Spleen (tissue), 11 donors: ENCODE measurements around the gene GPRC5B. TPM values are rescaled to one million over a fixed set of nuclear protein-coding genes. Genes with fewer than 3 reads are reported as not detected.

ENCODE experiments used
- DNase-seq: peaks from one replicate; pipeline ENCODE4 v3.0.0-alpha.2; 2020
- H3K27ac ChIP-seq, 8 donors: fragments of 200-600 bp; sonication (generic) in 7 of 8; 1 replicate in 4 of 8; 2 replicates in 4 of 8; pipeline versions ENCODE4 v1.5.0 to v1.8.0; 2016 to 2021; ENCODE audit warnings: inconsistent platforms in 4 of 8, mild to moderate bottlenecking in 4 of 8, moderate library complexity in 1 of 8
- H3K27me3 ChIP-seq, 7 donors: fragments of 200-600 bp; sonication (generic) in 6 of 7; replicated peaks in 1 of 7; 1 replicate in 4 of 7; 2 replicates in 3 of 7; pipeline versions ENCODE4 v1.5.0 to v1.8.0; 2016 to 2021; ENCODE audit warnings: inconsistent platforms in 3 of 7, mild to moderate bottlenecking in 1 of 7
- H3K36me3 ChIP-seq, 6 donors: fragments of 200-600 bp; sonication (generic) in 5 of 6; 1 replicate in 4 of 6; 2 replicates in 2 of 6; pipeline versions ENCODE4 v1.5.0 to v1.8.0; 2016 to 2021; ENCODE audit warnings: inconsistent platforms in 2 of 6
- H3K4me1 ChIP-seq, 6 donors: fragments of 200-600 bp; sonication (generic) in 5 of 6; 1 replicate in 3 of 6; 2 replicates in 3 of 6; pipeline versions ENCODE4 v1.5.0 to v1.8.0; 2016 to 2021; ENCODE audit warnings: inconsistent platforms in 3 of 6
- H3K4me3 ChIP-seq, 8 donors: fragments of 200-600 bp; sonication (generic) in 7 of 8; 1 replicate in 4 of 8; 2 replicates in 4 of 8; pipeline versions ENCODE4 v1.5.0 to v1.8.0; 2016 to 2021; ENCODE audit warnings: inconsistent platforms in 4 of 8, mild to moderate bottlenecking in 4 of 8, moderate library complexity in 2 of 8
- H3K9me3 ChIP-seq, 8 donors: fragments of 200-600 bp; sonication (generic) in 7 of 8; 1 replicate in 4 of 8; 2 replicates in 4 of 8; pipeline versions ENCODE4 v1.5.0 to v1.8.0; 2016 to 2021; ENCODE audit warnings: inconsistent platforms in 4 of 8
- POLR2A ChIP-seq, 3 donors: fragments of 450-650 bp; IDR thresholded peaks; one replicate each; pipeline ENCODE4 v1.5.1; 2017; ENCODE audit warnings: antibody characterized with exemption in 3 of 3, mild to moderate bottlenecking in 1 of 3
- POLR2AphosphoS5 ChIP-seq, 3 donors: sonication (generic); formaldehyde crosslinking; IDR thresholded peaks; one replicate each; pipeline ENCODE4 v1.5.1; 2017; ENCODE audit warnings: antibody characterized with exemption in 3 of 3
- WGBS, 5 donors: extraction: QIAGEN DNeasy Blood & Tissue Kit in 3 of 5; methylation state at CpG; one replicate each; pipeline versions ENCODE4 v1.1.5 to v1.1.7; 2013 to 2018; 5-methylcytosine and 5-hydroxymethylcytosine counted together
- intact Hi-C: fragments of 100-400 bp; cut with DNase I; formaldehyde crosslinking; loops from one replicate; pipeline ENCODE4 v1.15.0; 2023; ENCODE audit warnings: low total_unique reads
- polyA plus RNA-seq, 3 donors: library from polyadenylated mRNA; stranded (reverse); fragments of 200-250 nt; gene quantifications; one replicate each; pipeline ENCODE4 v1.2.1, GENCODE V29; 2013
- total RNA-seq, 7 donors: library from RNA; depleted of rRNA in 3 of 7; stranded (reverse); fragments of >200 nt in 3 of 7; fragmentation: NEBNext Ultra II Directional in 4 of 7; extraction: Animal tissue kit (Norgen Biotek cat#: 25700) in 4 of 7; gene quantifications; one replicate each; pipeline versions ENCODE4 v1.1.0 to v1.2.1, GENCODE V29; 2016 to 2021
- TF ChIP-seq, protein P1 (sequence below), 11 experiments: fragments of 200-600 bp in 7 of 11; fragments of 450-650 bp in 4 of 11; sonication (generic) in 4 of 11; IDR thresholded peaks in 8 of 11; conservative IDR thresholded peaks in 3 of 11; 1 replicate in 7 of 11; 2 replicates in 4 of 11; pipeline versions ENCODE4 v1.4.0 to v1.8.0; 2016 to 2021; ENCODE audit warnings: antibody characterized with exemption in 11 of 11, inconsistent platforms in 4 of 11, mild to moderate bottlenecking in 1 of 11
- donor health status: healthy with polysubstance abuse.
- donor health status: DM: no; HTN: no; CAD: no; lungs with moderate emphysema.
- donor health status: DM: no; HTN: no; CAD: no.
- donor health status: Bipolar disorder and iron deficiency.
- donor health status: healthy.
- donor health status: DM: no; HTN: no; CAD: no.
- donor health status: DM: yes; HTN: yes; CAD: no.

The GPRC5B gene
- total and polyA plus RNA-seq, 10 donors: 4.0 to 8.6 (median 6.5) TPM

DNA sequence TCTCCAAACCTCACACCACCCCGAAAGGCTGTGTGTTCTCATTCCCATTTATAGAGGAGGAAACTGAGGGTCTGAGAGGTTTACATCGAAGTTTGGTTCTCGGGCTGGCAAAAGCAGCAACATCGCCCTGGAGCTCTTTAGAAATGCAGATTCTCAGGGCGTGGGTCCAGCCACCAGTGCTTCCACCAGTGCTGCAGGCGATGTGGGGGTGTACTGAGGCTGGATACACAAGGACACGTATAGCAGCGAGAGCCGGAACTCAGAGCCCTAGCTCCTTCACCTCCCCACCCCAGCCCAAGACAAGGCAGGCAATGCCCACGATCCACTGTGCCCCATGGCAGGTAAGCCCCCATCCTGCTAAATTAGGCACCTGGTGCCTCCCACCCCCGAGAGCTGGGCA is 5.9 kb downstream of the GPRC5B start:
- DNase-seq: no peak
- no peaks in the 10 kb centered on the region for H3K36me3 ChIP-seq
- H3K4me1 ChIP-seq: peaks cover 4 to 10% (median 7%) of the 10 kb centered on the region in 6 donors
- intact Hi-C loops: no loop called here
- no peaks in the 10 kb centered on the region for H3K9me3 ChIP-seq
- peaks cover 0 to 39% (median 10%) of the 10 kb centered on the region in 7 donors for H3K27me3 ChIP-seq
- no peak overlapping the region for H3K4me3 ChIP-seq
- 88 to 95% (median 91%) methylated on average over 7 to 11 of the region's 11 CpGs for WGBS, 5 donors
- H3K27ac ChIP-seq: no peak overlapping the region
- TF ChIP-seq, protein P1, sequence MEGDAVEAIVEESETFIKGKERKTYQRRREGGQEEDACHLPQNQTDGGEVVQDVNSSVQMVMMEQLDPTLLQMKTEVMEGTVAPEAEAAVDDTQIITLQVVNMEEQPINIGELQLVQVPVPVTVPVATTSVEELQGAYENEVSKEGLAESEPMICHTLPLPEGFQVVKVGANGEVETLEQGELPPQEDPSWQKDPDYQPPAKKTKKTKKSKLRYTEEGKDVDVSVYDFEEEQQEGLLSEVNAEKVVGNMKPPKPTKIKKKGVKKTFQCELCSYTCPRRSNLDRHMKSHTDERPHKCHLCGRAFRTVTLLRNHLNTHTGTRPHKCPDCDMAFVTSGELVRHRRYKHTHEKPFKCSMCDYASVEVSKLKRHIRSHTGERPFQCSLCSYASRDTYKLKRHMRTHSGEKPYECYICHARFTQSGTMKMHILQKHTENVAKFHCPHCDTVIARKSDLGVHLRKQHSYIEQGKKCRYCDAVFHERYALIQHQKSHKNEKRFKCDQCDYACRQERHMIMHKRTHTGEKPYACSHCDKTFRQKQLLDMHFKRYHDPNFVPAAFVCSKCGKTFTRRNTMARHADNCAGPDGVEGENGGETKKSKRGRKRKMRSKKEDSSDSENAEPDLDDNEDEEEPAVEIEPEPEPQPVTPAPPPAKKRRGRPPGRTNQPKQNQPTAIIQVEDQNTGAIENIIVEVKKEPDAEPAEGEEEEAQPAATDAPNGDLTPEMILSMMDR (IDR thresholded peaks at IDR 0.05 in 8 of 11, conservative IDR thresholded peaks at IDR 0.05 in 3 of 11): no peak
- TF ChIP-seq POLR2A (IDR thresholded peaks at IDR 0.05) (no peak), POLR2AphosphoS5 (IDR thresholded peaks at IDR 0.05) (no peak)

DNA sequence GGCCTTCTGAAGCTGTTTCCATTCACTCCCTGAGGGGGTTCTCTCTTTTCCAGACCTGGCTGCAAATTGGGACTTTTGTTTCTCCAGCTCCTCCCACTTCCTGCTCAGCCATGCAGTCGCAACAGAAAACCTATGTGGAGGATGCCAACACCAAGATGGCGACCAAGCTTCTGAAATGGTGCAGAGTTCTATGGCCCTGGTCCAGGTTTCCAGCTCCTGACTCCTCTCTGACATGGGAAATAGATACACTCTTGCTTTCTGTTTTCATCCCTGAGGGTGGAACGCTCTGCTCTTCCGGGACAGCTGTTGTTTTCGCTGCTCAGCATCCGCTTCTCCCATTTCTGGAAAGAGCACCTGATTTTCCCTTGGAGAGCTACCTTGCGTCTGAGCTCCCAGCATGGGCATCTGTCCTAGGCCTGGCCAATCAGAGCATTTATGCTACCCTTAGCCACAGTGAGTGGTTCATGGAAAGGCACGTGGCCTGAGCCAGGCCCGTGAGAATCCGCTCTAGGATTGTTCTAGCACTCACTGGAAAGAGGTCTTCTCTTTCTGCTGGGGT is 8.1 kb downstream of the GPRC5B start:
- peaks cover 0 to 22% (median 0%) of the 10 kb centered on the region in 7 donors for H3K27me3 ChIP-seq
- WGBS, 5 donors: 81 to 92% (median 89%) methylated on average over 9 to 10 of the region's 10 CpGs

DNA sequence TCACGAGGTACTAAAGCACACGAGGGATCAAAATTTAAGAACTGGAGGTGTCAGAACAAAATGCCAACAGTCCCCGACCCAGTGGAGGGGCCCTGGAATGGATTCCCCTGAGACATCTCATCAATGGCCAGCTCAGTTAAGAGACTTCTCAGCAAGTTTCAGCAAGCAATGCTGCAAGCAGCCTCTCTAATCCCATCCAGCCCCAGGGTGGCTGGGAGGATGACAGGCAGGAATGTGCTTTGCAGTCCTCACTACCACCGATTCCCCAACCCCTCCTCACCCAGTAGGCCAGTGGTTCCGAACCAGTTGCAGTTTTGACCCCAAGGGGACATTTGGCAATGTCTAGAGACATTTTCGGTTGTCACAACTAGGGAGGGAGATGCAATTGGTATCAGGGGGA is 8.7 kb downstream of the GPRC5B start:
- Histone ChIP-seq H3K4me1 (no peaks in the 10 kb centered on the region), H3K27ac (no peak overlapping the region), H3K36me3 (no peaks in the 10 kb centered on the region), H3K9me3 (no peaks in the 10 kb centered on the region), H3K27me3 (peaks cover 0 to 15% (median 0%) of the 10 kb centered on the region in 7 donors), H3K4me3 (no peak overlapping the region)
- intact Hi-C loops: no loop called here
- DNase-seq: no peak
- WGBS, 5 donors: 81 to 91% (median 88%) methylated on average over 6 of the region's 6 CpGs
- TF ChIP-seq, protein P1 (IDR thresholded peaks at IDR 0.05 in 8 of 11, conservative IDR thresholded peaks at IDR 0.05 in 3 of 11): no peak
- no peak for TF ChIP-seq POLR2AphosphoS5 (IDR thresholded peaks at IDR 0.05)
- TF ChIP-seq POLR2A (IDR thresholded peaks at IDR 0.05): no peak

More for the DNA sequence above, 8.1 kb downstream of the GPRC5B start:
- TF ChIP-seq POLR2AphosphoS5 (IDR thresholded peaks at IDR 0.05): no peak
- TF ChIP-seq, protein P1 (IDR thresholded peaks at IDR 0.05 in 8 of 11, conservative IDR thresholded peaks at IDR 0.05 in 3 of 11): no peak
- no peak overlapping the region for H3K27ac ChIP-seq
- H3K4me3 ChIP-seq: no peak overlapping the region
- intact Hi-C loops: no loop called here
- H3K9me3 ChIP-seq: no peaks in the 10 kb centered on the region
- H3K4me1 ChIP-seq: no peaks in the 10 kb centered on the region
- DNase-seq: no peak
- H3K36me3 ChIP-seq: no peaks in the 10 kb centered on the region

DNA sequence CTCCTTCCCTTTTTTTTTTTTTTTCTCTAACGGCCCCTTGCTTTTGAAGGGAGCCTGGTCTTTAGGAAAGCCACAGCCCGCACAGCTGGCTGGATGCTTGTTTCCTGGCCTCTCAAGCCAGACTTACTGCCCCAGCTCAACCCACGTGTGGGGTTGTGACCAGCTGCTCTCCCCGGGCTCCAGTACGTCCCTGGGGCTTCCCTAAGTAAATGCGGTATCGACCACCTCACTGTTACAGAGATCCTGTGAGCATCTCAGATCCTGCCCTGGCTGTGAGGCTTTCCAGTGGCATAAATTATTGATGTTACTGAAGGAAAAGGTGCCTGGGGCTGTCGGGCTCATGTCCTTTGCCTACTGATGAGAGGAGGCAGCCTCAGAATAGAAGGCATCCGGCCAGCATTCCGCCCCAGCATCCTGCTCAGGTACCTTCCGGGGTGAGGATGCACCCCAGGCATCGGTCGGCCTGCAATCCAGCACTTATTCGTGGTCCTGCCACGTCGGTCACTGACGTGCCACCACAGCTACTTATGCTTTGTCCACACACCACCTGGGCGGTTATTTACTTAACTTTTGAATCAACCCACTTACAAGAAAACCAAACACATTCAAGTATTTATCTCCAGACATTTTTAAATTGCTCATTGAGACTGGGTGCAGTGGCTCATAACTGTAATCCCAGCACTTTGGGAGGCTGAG is 9.6 kb downstream of the GPRC5B start:
- Histone ChIP-seq H3K36me3 (no peaks in the 10 kb centered on the region), H3K27ac (no peak overlapping the region), H3K4me1 (no peaks in the 10 kb centered on the region), H3K4me3 (no peak overlapping the region), H3K9me3 (no peaks in the 10 kb centered on the region), H3K27me3 (peaks cover 0 to 10% (median 0%) of the 10 kb centered on the region in 7 donors)
- no peak for DNase-seq
- intact Hi-C loops: no loop called here
- WGBS, 5 donors: 56 to 68% (median 61%) methylated on average over 18 of the region's 18 CpGs
- TF ChIP-seq POLR2A (IDR thresholded peaks at IDR 0.05) (no peak), POLR2AphosphoS5 (IDR thresholded peaks at IDR 0.05) (no peak)
- TF ChIP-seq, protein P1 (IDR thresholded peaks at IDR 0.05 in 8 of 11, conservative IDR thresholded peaks at IDR 0.05 in 3 of 11): no peak
